Stimulated activated CD8-positive, alpha-beta memory T cell treated with anti-CD3 and anti-CD28 coated beads, Interleukin-12 subunit alpha, Interleukin-12 subunit beta, amount 100 ng/mL, for 24 hours (primary cell): Measurements from ENCODE around the gene TCF3.

Source experiments
- DNase-seq: peaks from one replicate; pipeline ENCODE4 v3.0.0-alpha.2; 2020; ENCODE audit errors: extremely low read depth

TCF3 gene

DNA sequence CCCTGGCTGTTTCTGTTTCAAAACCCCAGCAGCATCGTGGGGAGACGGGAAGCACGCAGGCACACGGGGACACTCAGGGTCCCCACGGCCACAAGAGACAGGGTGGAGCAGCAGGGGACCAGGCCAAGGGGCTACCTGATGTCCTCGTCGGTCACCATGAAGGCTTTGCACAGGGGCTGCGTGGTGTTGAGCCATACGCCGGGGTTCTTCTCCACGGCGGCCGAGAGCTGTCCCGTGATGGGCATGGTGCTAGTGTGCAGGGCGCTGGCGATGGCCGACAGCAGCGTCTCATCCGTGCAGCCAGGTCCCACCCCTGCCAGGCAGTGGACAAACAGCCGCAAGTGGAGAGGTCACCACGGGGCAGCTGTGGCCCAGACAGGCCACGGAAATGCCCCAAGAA is 71.5 kb downstream of the TCF3 start:
- DNase-seq: no peak

DNA sequence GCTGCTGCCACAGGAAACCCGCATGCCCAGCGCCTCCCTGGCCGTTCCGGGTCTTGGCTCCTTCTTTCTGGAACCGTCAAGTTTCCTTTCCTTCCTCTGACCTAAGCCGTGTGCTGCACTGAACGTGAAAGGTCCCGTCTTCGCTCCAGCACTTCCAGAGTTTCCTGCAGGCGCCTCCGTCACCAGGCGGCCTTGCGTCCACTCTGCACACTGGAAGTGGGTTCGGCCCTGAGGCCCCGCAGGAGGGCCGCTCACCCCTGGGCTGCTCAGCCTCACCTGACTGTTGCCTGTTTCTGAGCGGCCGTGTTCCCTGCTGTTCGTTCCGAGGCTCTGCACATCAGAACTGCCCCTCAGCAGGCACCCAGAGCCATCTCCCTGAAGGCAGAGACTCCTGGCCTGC is 72.0 kb downstream of the TCF3 start:
- no peak for DNase-seq

DNA sequence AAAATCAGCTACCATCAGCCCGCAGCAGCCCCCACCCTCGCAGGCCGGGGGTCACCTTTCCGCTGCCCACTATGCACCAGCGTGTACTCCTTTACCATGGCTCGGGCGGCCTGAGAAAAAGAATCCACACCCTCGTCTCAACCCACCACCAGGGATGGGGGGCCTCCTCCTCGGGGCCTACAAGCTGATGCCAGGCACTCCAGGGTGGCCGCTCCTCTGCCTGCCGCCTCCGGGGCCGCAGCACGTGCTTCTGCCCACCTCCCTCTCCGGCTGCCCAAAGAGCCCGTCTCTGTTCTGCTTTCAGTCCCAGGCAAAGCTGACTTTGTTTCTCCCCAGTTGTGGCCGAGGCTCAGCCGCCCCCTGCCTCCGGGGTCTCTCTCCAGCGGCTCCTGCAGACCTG is 73.2 kb downstream of the TCF3 start:
- DNase-seq: no peak

DNA sequence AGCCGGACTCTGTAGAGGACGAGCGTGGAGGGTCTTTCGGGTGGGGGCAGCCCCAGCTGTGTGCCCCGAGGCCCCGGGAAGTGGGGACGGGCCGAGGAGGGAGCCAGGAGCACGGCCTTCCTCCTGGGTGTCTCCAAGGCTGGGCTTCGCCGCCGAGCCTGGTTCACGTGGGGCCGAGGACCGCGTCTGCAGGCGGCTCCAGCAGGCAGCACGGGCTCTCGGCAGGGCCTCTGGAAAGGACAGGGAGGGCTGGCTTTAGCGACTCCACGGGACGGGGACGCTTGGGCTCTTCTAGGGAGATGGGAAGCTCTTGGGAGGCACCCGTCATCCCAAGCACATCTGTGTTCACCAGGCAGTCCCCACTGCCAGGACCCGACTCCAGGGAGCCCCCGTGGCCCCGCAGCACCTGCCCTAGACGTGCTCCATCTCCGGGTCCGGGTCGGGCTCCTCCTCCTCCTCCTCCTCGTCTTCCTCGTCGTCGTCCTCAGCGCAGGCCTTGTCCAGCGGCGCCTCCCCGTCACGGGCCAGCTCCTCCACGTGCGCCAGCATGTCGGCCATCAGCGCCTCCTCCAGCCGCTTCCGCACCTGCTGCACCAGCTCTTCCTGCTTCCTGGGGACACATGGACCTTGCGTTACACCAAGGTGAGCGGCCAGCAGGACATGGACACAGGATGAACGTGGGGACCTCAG is 74.3 kb downstream of the TCF3 start:
- DNase-seq: no peak

DNA sequence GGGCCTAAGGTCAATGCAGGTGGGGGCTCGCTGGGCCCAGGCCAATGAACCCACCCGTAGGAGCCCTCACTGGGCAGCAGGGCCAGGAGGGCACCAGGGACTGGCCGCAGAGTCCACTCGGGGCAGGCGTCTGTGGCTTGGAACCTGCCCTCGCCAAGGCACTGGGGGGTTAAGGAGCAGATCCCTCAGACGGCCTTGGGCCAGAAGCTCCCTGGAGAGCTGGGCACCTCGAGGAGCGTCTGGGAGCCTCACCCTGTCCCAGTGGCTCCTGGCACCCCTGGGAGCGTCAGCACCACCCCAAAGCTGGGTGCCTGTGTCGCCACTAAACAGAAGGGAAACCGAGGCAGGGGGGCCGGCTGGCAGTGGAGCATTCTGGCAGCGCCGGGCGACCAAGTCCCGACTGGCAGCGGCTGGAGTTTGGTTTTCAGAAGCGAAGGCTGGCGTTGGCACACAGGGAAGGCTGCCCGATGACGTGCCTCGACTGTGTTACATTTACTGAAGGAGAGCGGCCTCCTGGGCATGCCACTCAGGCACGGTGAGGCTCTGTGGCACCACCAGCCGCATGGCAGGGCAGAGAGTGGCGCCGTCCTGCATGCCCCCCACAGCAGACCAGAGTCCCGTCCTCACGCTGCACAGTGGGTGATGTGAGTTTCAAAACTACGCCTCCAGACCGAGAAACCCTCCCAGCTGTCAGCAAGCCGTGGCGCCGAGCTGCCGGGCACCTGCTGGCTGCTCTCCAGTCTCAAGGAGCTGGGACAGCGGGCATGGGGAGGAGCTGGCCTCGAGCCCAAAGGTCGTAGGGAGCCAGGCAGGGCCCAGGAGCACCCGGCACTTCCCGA is 75.1 kb downstream of the TCF3 start:
- no peak for DNase-seq

DNA sequence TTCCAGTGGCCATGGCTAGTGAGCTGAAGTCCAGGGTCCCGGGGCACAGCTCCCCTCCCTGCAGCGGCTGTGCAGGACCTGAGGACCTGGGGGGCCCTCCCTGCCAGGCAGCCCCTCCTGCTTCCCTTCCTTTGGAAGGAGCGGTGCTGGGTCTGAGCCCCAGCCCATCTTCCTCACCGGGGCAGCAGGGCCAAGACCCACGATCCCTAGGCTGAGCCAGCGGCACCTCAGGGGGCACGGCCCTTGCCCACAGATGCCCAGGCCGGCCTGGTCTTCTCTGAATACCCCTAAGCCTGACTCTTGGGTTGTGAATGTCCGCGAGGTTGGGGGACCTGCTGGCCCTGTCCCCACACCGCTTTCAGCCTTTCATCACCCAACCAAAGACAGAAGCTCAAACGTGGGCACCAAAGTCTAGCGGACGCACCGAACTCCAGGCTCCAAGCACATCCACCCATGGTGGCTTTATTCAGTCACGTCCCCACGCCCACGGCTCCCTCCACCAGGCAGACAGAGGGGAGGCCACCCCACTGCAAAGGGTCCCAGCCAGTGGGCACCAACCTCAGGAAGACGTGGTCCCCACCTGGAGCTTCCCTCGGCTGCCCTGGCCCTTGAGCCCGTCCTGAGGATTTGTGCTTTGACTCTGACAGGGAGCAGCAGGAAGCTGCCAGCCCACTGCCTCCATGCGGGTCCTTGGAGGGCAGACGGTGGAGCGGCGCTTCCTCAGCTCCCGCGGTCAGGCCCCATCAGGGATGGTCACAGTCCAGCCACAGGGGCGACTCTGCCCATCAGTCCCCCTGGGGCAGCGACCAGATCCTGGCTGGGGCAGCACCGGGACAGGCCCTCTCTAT is 75.9 kb downstream of the TCF3 start:
- DNase-seq: no peak

DNA sequence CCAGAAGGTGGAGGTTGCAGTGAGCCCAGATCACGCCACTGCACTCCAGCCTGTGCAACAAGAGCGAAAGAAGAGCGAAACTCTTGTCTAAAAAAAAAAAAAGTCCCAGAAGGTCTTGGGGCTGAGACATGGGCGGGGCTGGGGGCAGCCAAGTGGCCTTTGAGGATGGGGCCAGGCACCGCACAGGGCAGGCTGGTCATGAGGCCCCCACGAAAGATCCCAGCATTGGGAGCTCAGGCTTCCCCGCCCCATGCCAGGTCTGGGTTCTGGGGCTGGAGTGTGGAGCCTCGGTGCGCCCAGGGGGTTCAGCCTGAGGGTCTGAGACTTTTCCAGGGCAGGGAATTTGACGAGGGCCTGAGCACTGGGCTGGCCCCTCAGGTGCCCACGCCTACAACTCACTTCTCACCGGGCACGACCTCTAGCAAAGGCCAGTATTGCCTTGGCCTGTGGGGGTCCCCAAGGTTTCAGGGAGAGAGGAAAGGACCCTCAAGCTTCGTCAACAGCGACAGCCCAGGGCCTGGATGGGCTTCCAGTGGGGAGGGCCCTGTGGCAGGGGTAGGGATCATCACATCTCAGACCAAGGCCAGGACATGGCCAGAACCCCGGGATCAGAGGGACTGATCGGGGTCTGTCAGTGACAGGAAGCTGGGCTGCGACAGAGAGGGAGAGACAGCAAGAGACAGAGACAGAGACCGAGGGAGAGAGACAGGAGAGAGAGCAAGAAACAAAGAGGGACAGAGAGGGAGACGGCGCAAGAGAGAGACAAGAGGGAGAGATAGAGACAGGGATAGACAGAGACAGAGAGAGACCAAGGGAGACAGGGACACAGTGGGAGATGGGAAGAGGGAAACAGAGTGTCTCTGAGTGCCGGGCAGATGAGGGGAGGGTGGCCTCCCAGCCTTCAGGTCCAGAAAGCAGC is 76.8 kb downstream of the TCF3 start:
- no peak for DNase-seq

DNA sequence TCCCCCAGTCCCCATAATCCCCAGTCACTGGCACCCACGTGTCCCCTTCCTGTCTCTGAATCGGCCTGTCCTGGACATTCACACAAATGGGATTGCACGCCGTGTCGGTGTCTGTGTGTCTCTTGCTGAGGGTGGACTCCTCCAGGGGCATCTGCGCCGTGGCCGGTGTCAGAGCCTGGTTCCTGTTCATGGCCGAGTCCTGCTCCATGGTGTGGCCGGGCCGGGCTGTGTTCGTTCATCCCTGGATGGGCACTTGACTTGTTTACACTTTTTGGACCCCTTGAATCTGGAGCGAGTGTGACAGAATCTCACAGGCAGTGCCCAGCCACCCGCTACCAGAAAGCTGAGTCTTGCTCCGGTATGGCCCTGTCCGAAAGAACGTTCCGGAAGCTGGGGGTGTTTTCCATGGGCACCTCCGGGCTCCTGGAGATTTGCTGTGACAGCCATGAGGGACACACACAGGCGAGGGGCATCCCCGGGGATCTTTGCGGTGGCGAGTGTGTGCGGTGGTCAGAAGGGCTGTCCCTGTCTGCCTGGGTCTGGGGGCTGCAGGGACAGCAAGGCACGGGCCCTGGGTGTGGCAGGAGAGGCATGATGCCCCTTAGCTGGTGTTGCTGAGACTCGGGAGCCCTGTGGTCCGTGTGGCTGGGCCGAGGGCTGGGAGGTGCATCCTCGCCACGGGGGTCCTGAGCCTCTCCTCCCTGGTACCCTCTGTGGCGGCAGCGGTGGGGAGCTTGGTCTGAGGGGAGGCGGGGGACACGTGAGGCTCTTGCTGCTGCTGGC is 77.9 kb downstream of the TCF3 start:
- DNase-seq: no peak

DNA sequence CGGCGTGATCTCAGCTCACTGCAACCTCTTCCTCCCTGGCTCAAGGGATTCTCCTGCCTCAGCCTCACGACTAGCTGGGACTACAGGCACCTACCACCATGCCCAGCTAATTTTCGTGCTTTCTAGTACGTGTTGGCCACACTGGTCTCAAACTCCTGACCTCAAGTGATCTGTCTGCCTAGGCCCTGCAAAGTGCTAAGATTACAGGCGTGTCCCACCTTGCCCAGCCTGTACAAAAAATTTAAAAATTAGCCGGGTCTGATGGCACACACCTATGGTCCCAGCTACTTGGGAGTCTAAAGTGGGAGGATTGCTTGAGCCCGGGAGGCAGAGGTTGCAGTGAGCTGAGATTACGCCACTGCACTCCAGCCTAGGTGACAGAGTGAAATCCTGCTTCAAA is 79.6 kb downstream of the TCF3 start:
- DNase-seq: no peak

DNA sequence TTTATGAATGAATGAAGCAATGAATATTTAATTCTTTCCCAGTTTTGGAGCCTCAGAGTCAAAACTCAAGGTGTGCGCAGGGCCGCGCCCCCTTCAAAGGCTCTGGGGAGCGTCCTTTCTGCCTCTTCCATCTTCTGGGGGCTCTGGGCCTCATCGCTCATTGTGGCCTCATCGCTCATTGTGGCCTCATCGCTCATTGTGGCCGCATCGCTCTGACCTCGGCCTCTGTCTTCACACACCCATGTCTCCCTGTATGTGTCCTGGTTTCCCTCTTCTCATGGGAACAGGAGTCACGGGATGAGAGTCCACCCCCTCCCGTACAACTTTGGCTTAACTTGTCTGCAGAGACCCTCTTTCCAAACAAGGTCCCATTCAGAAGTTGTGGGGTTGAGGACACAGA is 81.1 kb downstream of the TCF3 start:
- no peak for DNase-seq

DNA sequence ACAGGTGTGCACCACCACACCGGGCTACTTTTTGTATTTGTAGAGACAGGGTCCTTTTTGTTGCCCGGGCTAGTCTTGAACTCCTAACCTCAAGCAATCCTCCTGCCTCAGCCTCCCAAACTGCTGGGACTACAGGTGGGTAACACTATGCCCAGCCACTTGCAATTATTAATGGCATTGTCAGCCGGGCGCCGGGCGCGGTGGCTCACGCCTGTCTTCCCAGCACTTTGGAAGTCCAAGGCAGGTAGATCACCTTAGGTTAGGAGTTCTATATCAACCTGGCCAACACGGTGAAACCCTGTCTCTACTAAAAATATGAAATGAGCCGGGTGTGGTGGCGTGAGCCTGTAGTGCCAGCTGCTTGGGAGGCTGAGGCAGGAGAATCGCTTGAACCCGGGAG is 81.6 kb downstream of the TCF3 start:
- no peak for DNase-seq

DNA sequence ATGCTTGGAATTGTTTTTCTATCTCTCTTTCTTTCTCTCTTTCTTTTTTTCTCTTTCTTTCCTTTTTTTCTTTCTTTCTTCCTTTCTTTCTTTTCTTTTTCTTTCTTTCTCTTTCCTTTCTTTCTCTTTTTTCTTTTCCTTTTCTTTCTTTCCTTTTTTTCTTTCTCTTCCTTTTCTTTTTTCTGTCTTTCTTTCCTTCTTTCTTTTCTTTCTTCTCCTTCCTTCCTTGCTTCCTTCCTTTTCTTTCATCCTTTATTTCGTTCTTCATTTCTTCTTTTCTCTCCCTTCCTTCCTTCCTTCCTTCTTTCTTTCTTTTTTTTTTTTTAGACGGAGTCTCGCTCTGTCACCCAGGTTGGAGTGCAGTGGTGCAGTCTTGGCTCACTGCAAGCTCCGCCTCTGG is 82.4 kb downstream of the TCF3 start:
- no peak for DNase-seq

DNA sequence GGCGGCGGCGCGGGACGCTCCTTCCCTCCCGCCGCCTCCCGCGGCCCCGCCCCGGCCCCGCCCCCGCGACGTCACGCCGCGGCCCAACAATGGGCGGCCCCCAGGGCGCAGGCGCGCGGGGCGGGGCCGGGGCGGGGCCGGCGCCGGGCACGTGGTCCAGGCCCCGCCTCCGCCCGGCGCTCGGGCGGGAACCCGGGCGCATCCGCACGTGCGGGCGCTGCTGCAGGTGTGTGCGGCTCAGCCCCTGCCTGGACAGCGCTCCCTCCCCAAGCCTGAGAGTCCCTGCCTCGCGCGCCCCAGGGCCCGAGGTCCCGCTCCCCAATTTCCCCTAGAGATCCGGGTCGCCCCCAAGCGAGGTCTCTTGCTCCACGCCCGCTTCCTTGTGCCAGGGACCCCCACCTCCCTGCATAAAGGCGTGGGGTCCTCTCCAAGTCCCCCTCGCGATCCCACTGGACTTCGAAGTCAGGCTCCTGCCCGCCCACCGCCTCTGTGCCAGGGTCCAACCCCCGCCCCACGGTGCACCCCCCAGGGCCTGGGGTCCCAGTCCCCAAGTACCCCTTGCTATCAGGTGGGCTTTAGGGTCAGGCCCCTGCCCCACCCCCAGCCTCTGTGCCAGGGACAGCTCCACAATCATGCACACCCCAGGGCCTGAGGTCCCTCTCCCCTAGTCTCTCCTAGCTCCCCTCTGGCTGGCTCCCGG is 83.9 kb downstream of the TCF3 start, which contains the start of gene MEX3D:
Gene MEX3D (minus strand): TSS at position 6 of the 700 bp plus-strand sequence. CDS start 267 bp downstream, outside the sequence.
- DNase-seq: peak; percentile 60

DNA sequence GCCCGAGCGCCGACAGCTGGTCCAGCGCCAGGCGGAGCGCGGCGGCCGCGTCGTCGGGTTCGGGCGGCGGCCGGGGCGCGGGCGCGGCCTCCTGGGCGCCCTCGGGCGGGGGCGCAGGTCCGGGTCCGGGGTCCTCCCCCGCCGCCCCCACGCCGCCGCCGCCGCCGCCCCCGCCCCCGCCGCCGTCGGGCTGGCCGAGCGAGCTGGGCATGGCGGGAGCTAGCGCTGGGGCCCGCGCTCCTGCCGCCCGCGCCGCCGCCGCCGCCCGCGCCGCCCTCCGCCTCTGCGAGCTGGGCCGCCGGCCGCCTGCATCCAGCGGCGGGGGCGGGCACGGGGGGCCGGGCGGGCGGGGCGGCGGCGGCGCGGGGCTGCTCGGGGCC is 84.6 kb downstream of the TCF3 start:
- DNase-seq: no peak

DNA sequence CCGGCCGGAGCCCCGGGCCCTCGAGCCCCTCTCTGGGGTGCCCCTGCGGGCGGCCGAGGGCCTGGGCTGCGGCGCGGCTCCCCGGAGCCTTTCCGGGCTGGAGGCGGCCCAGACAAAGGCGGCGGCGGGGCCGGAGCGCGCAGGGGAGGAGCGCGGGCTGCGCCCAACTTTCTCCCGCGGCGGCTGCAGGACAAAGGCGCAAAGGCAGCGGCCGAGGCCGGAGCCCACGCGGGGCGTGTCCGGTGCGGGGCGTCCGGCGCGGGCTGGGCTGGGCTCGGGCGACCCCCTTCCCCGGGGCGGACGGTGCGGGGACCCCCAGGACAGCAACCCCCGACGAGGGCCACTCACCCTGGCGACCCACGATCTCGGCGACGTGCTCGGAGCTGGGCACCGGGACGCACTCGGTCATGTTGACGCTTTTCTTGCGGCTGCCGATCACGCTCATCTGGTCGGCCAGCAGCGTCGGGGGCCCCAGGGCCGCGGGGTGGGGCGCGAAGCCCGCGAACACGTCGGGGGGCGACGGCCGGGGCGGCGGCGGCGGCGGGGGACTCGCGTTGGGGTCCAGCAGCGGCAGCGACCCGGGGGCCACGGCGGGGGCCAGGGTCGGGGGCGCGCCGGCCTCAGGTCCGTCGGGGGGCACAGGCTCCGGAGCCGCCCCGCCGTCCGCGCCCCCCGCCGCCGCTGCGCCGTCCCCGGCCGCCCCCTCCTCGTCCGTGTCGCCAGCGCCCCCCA is 85.1 kb downstream of the TCF3 start:
- DNase-seq: no peak

DNA sequence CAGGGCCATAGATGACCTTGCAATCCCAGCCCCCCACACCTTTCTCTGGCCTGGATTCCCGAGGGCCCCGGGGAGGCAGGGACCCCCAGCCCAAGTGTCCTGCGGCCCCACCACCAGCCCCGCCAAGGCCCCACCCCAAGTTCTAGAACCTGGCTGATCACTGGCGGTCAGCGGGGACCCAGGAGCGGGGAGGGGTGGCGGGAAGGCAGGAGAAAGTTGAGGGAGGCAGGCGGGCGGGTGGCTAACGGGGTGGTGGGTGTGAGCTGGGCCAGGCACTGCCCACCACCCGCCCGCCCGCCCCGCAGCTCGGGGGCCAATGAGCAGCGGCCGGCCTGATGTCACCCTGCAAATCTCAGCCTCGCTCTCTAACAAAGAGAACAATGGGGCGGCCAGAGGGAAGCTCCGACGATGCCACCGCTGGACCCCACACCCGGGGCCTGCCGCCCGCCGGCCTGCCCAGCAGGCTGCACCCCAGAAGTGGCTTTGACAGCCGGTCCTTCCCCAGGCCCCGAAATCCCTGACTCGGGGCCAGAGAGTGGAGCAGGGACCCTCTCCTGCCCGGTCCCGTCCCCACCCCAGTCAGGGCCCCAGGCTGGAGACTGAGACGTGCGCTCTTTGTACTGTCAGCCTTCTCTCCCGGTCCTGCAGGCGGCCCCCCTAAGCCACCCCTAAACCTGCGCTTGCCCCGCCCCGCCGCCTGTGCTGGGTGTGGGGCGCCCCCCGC is 85.9 kb downstream of the TCF3 start:
- DNase-seq: no peak

DNA sequence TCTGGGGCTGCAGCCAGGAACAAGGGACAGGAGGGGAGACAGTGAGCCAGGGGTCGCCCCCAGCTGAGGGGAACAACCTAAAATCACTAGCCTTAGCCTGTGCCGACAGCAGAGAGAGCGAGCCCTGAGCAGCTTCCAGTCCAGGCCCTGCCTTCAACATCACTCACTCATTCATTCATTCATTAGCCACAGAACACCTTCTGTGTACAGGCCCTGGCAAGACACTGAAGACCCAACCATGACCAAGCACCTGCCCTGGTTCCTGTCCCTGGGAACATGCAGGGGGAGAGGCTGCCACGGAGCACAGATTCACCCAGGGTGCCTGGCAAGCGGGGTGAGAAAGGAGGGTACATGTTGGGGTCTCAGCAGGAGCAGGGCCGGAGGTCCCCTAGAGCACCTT is 89.2 kb downstream of the TCF3 start:
- no peak for DNase-seq

DNA sequence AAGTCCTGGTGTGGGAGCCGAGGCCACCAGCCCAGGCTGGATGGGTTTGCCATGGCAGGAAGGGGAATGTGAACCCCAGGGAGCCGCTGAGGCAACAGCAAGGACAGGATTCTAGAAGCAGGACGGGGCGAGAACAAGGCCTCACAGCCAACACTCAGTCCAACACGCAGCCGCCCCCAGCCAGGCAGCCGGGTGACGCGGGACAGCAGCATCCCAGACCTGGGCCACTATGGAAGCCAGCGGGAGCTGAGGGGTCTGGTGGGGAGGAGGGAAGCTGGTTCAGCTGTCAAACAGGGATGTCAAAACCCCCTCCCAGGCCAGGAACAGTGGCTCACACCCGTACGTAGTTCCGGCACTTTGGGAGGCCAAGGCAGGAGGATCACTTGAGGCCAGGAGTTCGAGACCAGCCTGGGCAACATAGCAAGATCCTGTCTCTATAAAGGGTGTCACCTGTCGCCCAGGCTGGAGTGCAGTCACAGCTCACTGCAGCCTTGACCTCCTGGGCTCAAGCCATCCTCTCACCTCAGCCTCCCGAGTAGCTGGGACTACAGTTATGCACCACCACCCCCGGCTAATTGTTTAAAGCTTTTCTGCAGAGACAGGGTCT is 91.1 kb downstream of the TCF3 start:
- DNase-seq: no peak
